ENCODE measurements around the gene SNAP47. TPM values are rescaled to one million over a fixed set of nuclear protein-coding genes. Genes with fewer than 3 reads are reported as not detected.

The SNAP47 gene
- total and polyA plus RNA-seq, 9 of the 15 experiments (the other 6 are each of a cell fraction or from before 2014, with no cell fraction given), result 2.5 to 41.3 (median 32.6) TPM

DNA sequence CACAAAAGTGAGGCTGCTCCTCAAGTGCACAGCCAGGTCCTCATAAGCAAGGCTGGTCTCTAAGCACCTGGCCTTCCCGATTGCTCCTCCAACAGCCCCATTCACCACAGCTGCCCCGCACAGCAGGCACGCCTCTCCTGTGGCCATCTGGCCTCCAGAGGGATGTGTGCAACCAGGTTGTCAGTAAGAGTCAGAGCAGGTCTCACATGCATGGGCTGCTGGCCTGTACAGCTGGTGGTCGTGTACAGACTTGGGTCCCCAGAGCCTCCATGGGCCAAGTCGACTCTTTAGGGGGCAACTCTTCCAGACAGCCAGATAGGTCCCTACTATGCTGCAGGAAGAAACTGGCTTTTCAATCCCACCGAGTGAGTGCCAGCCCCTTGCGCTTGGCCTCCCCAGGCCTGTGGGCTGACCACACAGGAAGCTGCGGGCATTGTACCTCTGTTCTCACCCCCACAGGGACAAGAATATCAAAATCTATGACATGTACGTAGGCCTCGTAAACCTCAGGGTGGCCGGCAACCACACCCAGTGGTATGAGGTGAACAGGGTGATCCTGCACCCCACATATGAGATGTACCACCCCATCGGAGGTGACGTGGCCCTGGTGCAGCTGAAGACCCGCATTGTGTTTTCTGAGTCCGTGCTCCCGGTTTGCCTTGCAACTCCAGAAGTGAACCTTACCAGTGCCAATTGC is 81.7 kb downstream of the SNAP47 start (continued):
- TF ChIP-seq, protein P1, sequence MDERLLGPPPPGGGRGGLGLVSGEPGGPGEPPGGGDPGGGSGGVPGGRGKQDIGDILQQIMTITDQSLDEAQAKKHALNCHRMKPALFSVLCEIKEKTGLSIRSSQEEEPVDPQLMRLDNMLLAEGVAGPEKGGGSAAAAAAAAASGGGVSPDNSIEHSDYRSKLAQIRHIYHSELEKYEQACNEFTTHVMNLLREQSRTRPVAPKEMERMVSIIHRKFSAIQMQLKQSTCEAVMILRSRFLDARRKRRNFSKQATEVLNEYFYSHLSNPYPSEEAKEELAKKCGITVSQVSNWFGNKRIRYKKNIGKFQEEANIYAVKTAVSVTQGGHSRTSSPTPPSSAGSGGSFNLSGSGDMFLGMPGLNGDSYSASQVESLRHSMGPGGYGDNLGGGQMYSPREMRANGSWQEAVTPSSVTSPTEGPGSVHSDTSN (CRISPR knock-in tag; IDR thresholded peaks at IDR 0.05; ENCODE audit: low read depth), result no peak
- TF ChIP-seq, protein P1 (tag; conservative IDR thresholded peaks at IDR 0.05; ENCODE audit: low read depth), result no peak

DNA sequence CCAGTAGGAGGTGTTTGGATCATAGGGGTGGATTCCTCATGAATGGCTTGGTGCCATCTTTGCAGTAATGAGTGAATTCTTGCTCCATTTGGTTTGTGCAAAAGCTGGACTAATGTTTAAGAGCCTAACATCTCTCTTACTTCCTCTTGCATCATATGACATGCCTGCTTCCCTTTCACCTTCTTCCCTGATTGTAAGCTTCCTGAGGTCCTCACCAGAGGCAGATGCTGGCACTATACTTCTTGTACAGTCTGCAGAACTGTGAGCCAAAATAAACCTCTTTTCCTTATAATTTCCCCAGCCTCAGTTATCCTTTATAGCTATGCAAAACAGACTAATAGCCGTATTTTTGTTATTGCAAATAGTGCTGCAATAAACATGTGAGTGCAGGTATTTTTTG is 88.3 kb downstream of the SNAP47 start:
- H3K27ac ChIP-seq (ENCODE audit: extremely low read depth, low read depth, low read length), result no peak overlapping the region
- no peak overlapping the region for H3K4me2 ChIP-seq (ENCODE audit: insufficient read depth, low read length)
- no peaks in the 10 kb centered on the region for H3K36me3 ChIP-seq (ENCODE audit: control insufficient read depth, insufficient read depth, low read length)
- BruUV-seq (replicated peaks), result no TSS peak
- intact Hi-C loops (cut with micrococcal nuclease) (no loop called here), in situ Hi-C loops (cut with MboI) (no loop called here)
- no peaks in the 10 kb centered on the region for H3K4me1 ChIP-seq (replicated peaks in 1 of 2; ENCODE audit: control insufficient read depth in 2 of 2, insufficient read depth in 2 of 2, low read length in 2 of 2)
- DNase-seq (ENCODE audit: extremely low read depth in 1 of 4, low spot score in 3 of 4), result no peak
- ChIA-PET POLR2A (no interaction called here), CTCF (ENCODE audit: low intra/inter-chr PET ratio) (no interaction called here)
- 0% methylated on average over 1 of the region's 1 CpG for WGBS (ENCODE audit: insufficient coverage, low coverage, missing lambda C conversion rate)
- H2AFZ ChIP-seq (ENCODE audit: low read depth, low read length), result no peak overlapping the region
- no peak for ATAC-seq
- no peaks in the 10 kb centered on the region for H3K9me1 ChIP-seq (ENCODE audit: control insufficient read depth, insufficient read depth, low read length)
- no peaks in the 10 kb centered on the region for H4K20me1 ChIP-seq (replicated peaks; ENCODE audit: control insufficient read depth, insufficient read depth, low read length)
- H3K27me3 ChIP-seq (ENCODE audit: control insufficient read depth in 2 of 2, insufficient read depth in 2 of 2, low read length in 2 of 2), result peaks cover 0 to 4% of the 10 kb centered on the region in 2 experiments; a peak in 1 of 5 replicates
- no peaks in the 10 kb centered on the region for H3K79me2 ChIP-seq (ENCODE audit: control insufficient read depth, insufficient read depth, low read length)
- no peak overlapping the region for H3K4me3 ChIP-seq
- H3K9me3 ChIP-seq (replicated peaks; ENCODE audit: control insufficient read depth, insufficient read depth, low read depth, low read length), result no peaks in the 10 kb centered on the region
- H3K9ac ChIP-seq (ENCODE audit: insufficient read depth in 1 of 2, low read depth in 2 of 2, low read length in 2 of 2), result no peak overlapping the region
- FAIRE-seq, result no peak
- TF ChIP-seq GTF2F1 (IDR thresholded peaks at IDR 0.05; ENCODE audit: low read depth, low read length) (no peak), ETV1 (tag; conservative IDR thresholded peaks at IDR 0.05; ENCODE audit: low read depth) (no peak), TRIM24 (IDR thresholded peaks at IDR 0.05) (peak; percentile 80 to 93), ZNF589 (CRISPR knock-in tag; IDR thresholded peaks at IDR 0.05; ENCODE audit: low read depth) (no peak), ZNF507 (tag; conservative IDR thresholded peaks at IDR 0.05) (no peak), CEBPG (CRISPR knock-in tag; IDR thresholded peaks at IDR 0.05) (peak; percentile 44; the same call in 1 of the 2 replicates), CEBPG (tag; conservative IDR thresholded peaks at IDR 0.05 in 1 of 2, IDR thresholded peaks at IDR 0.05 in 1 of 2) (0 out of 4 replicates have a peak, but pooled peaks of 1 of the 2 experiments have one; percentile 35), ZNF766 (CRISPR knock-in tag; conservative IDR thresholded peaks at IDR 0.05) (peak; percentile 61; the same call in 1 of the 2 replicates), RBM25 (IDR thresholded peaks at IDR 0.05; ENCODE audit: low read depth, low read length, severe bottlenecking) (no peak), NFIC (IDR thresholded peaks at IDR 0.05) (no peak), TBL1XR1 (IDR thresholded peaks at IDR 0.05; ENCODE audit: low read length in 2 of 2) (no peak), CREM (IDR thresholded peaks at IDR 0.05; ENCODE audit: low read depth) (no peak), ZNF316 (IDR thresholded peaks at IDR 0.05) (0 out of 2 replicates have a peak, but pooled peaks have one; percentile 40), MCM3 (IDR thresholded peaks at IDR 0.05) (no peak), ZEB2 (IDR thresholded peaks at IDR 0.05) (no peak)
- TF ChIP-seq, protein P2, sequence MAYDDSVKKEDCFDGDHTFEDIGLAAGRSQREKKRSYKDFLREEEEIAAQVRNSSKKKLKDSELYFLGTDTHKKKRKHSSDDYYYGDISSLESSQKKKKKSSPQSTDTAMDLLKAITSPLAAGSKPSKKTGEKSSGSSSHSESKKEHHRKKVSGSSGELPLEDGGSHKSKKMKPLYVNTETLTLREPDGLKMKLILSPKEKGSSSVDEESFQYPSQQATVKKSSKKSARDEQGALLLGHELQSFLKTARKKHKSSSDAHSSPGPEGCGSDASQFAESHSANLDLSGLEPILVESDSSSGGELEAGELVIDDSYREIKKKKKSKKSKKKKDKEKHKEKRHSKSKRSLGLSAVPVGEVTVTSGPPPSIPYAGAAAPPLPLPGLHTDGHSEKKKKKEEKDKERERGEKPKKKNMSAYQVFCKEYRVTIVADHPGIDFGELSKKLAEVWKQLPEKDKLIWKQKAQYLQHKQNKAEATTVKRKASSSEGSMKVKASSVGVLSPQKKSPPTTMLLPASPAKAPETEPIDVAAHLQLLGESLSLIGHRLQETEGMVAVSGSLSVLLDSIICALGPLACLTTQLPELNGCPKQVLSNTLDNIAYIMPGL (CRISPR knock-in tag; IDR thresholded peaks at IDR 0.05), result no peak
